Heart right ventricle (tissue), 16 donors: Measurements from ENCODE around the gene LRCH1. TPM values are rescaled to one million over a fixed set of nuclear protein-coding genes. Genes with fewer than 3 reads are reported as not detected.
A peak's percentile ranks its signal among the peaks of the same experiment; 100 is the strongest.
"Not testable (repeated sequence)": the region's sequence is repeated elsewhere in the genome, so short reads cannot be mapped to it uniquely, and the experiment has no call there.

ENCODE experiments used
- ATAC-seq, 8 donors: fragments of 200-7000 bp; cut with Tn5 transposase; one replicate each; pipeline ENCODE4 v1.9.1; 2020; ENCODE audit warnings: mild to moderate bottlenecking in 8 of 8, moderate library complexity in 8 of 8, moderate number of reproducible peaks in 1 of 8
- DNase-seq, 2 donors: peaks; one replicate each; pipeline ENCODE4 v3.0.0-alpha.2; 2020
- H3K27ac ChIP-seq, 10 donors: fragments of 200-600 bp; sonication (generic) in 2 of 10; one replicate each; pipeline versions ENCODE4 v1.5.0 to v1.8.0; 2020 to 2022; ENCODE audit warnings: mild to moderate bottlenecking in 3 of 10
- H3K27me3 ChIP-seq, 7 donors: fragments of 200-600 bp; one replicate each; pipeline ENCODE4 v1.8.0; 2021 to 2022; ENCODE audit warnings: mild to moderate bottlenecking in 2 of 7
- H3K36me3 ChIP-seq, 9 donors: fragments of 200-600 bp; sonication (generic) in 1 of 9; one replicate each; pipeline versions ENCODE4 v1.5.0 to v1.8.0; 2020 to 2022; ENCODE audit warnings: mild to moderate bottlenecking in 2 of 9
- H3K4me1 ChIP-seq, 9 donors: fragments of 200-600 bp; sonication (generic) in 1 of 9; one replicate each; pipeline versions ENCODE4 v1.5.0 to v1.8.0; 2020 to 2022; ENCODE audit warnings: mild to moderate bottlenecking in 4 of 9
- H3K4me3 ChIP-seq, 10 donors: fragments of 200-600 bp; sonication (generic) in 2 of 10; one replicate each; pipeline versions ENCODE4 v1.5.0 to v1.8.0; 2020 to 2022; ENCODE audit warnings: mild to moderate bottlenecking in 7 of 10, moderate library complexity in 2 of 10
- H3K9me3 ChIP-seq, 11 donors: fragments of 200-600 bp in 10 of 11; sonication (generic) in 2 of 11; one replicate each; pipeline versions ENCODE4 v1.5.0 to v1.8.0; 2013 to 2022; ENCODE audit warnings: mild to moderate bottlenecking in 2 of 11, control low read depth in 1 of 11, moderate library complexity in 1 of 11
- CTCF ChIP-seq, 9 donors: fragments of 200-600 bp; sonication (generic) in 2 of 9; IDR thresholded peaks; one replicate each; pipeline versions ENCODE4 v1.5.0 to v1.8.0; 2021 to 2022; ENCODE audit warnings: antibody characterized with exemption in 9 of 9, mild to moderate bottlenecking in 5 of 9, moderate library complexity in 1 of 9
- WGBS, 2 donors: extraction: QIAGEN DNeasy Blood & Tissue Kit; methylation state at CpG; one replicate each; pipeline ENCODE4 v1.1.7; 2013; ENCODE audit warnings: inconsistent platforms in 1 of 2; 5-methylcytosine and 5-hydroxymethylcytosine counted together
- intact Hi-C, 10 donors: fragments of 100-400 bp; cut with DNase I; formaldehyde crosslinking; loops; one replicate each; pipeline versions ENCODE4 v1.11.1 to v1.14.2; 2022
- polyA plus RNA-seq, 2 donors: library from polyadenylated mRNA; stranded (reverse); fragments of 200-250 nt; gene quantifications; one replicate each; pipeline ENCODE4 v1.2.3, GENCODE V29; 2013
- total RNA-seq, 10 donors: library from RNA; stranded (reverse); fragmentation: NEBNext Ultra II Directional in 3 of 10; extraction: Animal tissue kit (Norgen Biotek cat#: 25700) in 3 of 10; gene quantifications; one replicate each; pipeline versions ENCODE4 v1.2.1 to v1.2.4, GENCODE V29; 2021 to 2023
- donor health status: Arrhythmogenic right ventricular cardiomyopathy.
- donor health status: ischemic (EF 13 %, LVEDD 7.1; RV severe dilation, severe dysfunction).
- donor health status: healthy with polysubstance abuse.
- donor health status: DM: no; HTN: yes; CAD: no.
- donor health status: DM: no; HTN: no; CAD: no.
- donor health status: ischemic (EF 25% LVEDD 6.9; RV normal size, moderate dysfunction).
- donor health status: ischemic (EF 25% LVEDD 5.7; RV mildly dilated, moderate dysfunction).
- donor health status: healthy.
- donor health status: DM: yes; HTN: yes; CAD: no.
- donor health status: Ischemic cardiomyopathy.
- donor health status: ischemic (EF 35%, LVEDD 5.7; RV mildly dilated, moderate dysfunction).
- donor health status: nonischemic (EF 11% LVEDD 7.7; RV severe dilation, severe dysfunction).
- donor health status: DM: yes; HTN: yes; CAD: no.
- donor health status: PGD.
- donor health status: ischemic (EF 29% LVEDD 5.4; RV normal size, mild dysfunction).
- donor health status: nonischemic (EF 23%, LVEDD 6.1; RV moderate dilation, normal function).

The LRCH1 gene
- total and polyA plus RNA-seq, 12 donors: 4.1 to 20.3 (median 13.1) TPM

GRCh38 chr13:46754812-46755211, 201.8 kb downstream of the LRCH1 start:
- H3K27me3 ChIP-seq: peaks cover 0 to 7% (median 0%) of the 10 kb centered on the region in 7 donors
- TF ChIP-seq CTCF (IDR thresholded peaks at IDR 0.05): no peak
- DNase-seq (no peak), ATAC-seq (no peak)
- no peaks in the 10 kb centered on the region for H3K9me3 ChIP-seq
- no peak overlapping the region for H3K4me3 ChIP-seq
- peaks cover 0 to 44% (median 6%) of the 10 kb centered on the region in 9 donors for H3K4me1 ChIP-seq
- H3K27ac ChIP-seq: no peak overlapping the region
- intact Hi-C loops: no loop called here
- H3K36me3 ChIP-seq: peaks cover 0 to 34% (median 12%) of the 10 kb centered on the region in 9 donors

GRCh38 chr13:46755508-46755907, 202.5 kb downstream of the LRCH1 start:
- whole genome bisulfite sequencing, 2 donors: 64 to 92% methylated on average over 1 to 4 of the region's 5 CpGs
- peaks cover 0 to 50% (median 6%) of the 10 kb centered on the region in 9 donors for H3K4me1 ChIP-seq
- ATAC-seq, H3K27ac ChIP-seq, DNase-seq, intact Hi-C loops, H3K4me3 ChIP-seq, H3K27me3 ChIP-seq, H3K9me3 ChIP-seq: not testable (repeated sequence)
- H3K36me3 ChIP-seq: peaks cover 0 to 27% (median 7%) of the 10 kb centered on the region in 9 donors

- H3K9me3 ChIP-seq: no peaks in the 10 kb centered on the region
- no peak overlapping the region for H3K4me3 ChIP-seq
- DNase-seq: no peak
- H3K27me3 ChIP-seq: peaks cover 0 to 7% (median 0%) of the 10 kb centered on the region in 7 donors
- no peak overlapping the region for H3K27ac ChIP-seq
- H3K36me3 ChIP-seq: peaks cover 0 to 12% (median 0%) of the 10 kb centered on the region in 9 donors
- intact Hi-C loops: no loop called here
- 35 to 42% methylated on average over 4 of the region's 4 CpGs for WGBS, 2 donors
- peak in 1 of 8 donors; percentile 25 for ATAC-seq
- H3K4me1 ChIP-seq: peaks cover 0 to 36% (median 6%) of the 10 kb centered on the region in 9 donors
- no peak for TF ChIP-seq CTCF (IDR thresholded peaks at IDR 0.05)
Measured at GRCh38 chr13:46756977-46757376, 204.0 kb downstream of the LRCH1 start.

GRCh38 chr13:46757640-46758039, 204.7 kb downstream of the LRCH1 start:
- Histone ChIP-seq H3K36me3 (peaks cover 0 to 5% (median 0%) of the 10 kb centered on the region in 9 donors), H3K27me3 (peaks cover 0 to 7% (median 0%) of the 10 kb centered on the region in 7 donors), H3K4me3 (no peak overlapping the region), H3K4me1 (peaks cover 0 to 29% (median 4%) of the 10 kb centered on the region in 9 donors), H3K9me3 (no peaks in the 10 kb centered on the region), H3K27ac (no peak overlapping the region)
- 58 to 74% methylated on average over 3 of the region's 3 CpGs for WGBS, 2 donors
- intact Hi-C loops: no loop called here
- no peak for ATAC-seq
- DNase-seq: no peak
- TF ChIP-seq CTCF (IDR thresholded peaks at IDR 0.05): no peak

GRCh38 chr13:46759846-46760245, 206.9 kb downstream of the LRCH1 start:
- WGBS, 2 donors: 26 to 46% methylated on average over 2 of the region's 2 CpGs
- no peak for TF ChIP-seq CTCF (IDR thresholded peaks at IDR 0.05)
- H3K27ac ChIP-seq: peak overlapping the region in 2 of 10 donors; percentile 6 to 13
- ATAC-seq: peak in 4 of 8 donors; percentile 34 to 68 (median 56)
- intact Hi-C loops: no loop called here
- no peak for DNase-seq
- no peaks in the 10 kb centered on the region for H3K36me3 ChIP-seq
- no peak overlapping the region for H3K4me3 ChIP-seq
- peaks cover 0 to under 1% (median 0%) of the 10 kb centered on the region in 7 donors for H3K27me3 ChIP-seq
- H3K9me3 ChIP-seq: no peaks in the 10 kb centered on the region
- H3K4me1 ChIP-seq: peaks cover 0 to 29% (median 4%) of the 10 kb centered on the region in 9 donors
